ENCODE measurements around the gene PPA2. TPM values are rescaled to one million over a fixed set of nuclear protein-coding genes. Genes with fewer than 3 reads are reported as not detected.
A peak's percentile ranks its signal among the peaks of the same experiment; 100 is the strongest.

Gene PPA2
- total and polyA plus RNA-seq, 8 donors: 10.5 to 473 (median 85.4) TPM

DNA sequence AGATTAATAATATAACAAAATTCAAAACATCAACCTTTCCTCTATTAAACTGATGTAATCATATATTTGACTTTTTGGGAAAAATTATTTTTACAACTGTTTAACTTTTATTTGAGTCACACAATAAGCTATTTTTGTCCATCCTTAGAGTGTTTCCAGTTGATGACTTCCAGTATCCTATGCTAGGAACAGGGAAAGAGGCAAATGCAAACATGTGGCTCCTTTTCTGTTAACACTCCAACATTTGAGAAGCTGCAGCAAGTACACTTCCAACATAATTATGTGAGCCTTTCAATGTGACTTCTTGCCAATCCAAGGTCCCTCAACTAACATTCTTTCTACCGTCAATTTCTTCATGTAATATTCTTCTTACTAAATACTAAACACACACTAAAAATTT, 117.7 kb downstream of the PPA2 start:
- DNase-seq: no peak
- Histone ChIP-seq H3K27me3 (no peaks in the 10 kb centered on the region), H3K36me3 (peaks cover 0 to 15% (median 10%) of the 10 kb centered on the region in 4 donors), H3K4me1 (no peaks in the 10 kb centered on the region), H3K9me3 (no peaks in the 10 kb centered on the region), H3K4me3 (no peak overlapping the region), H3K27ac (no peak overlapping the region)
- TF ChIP-seq POLR2AphosphoS5 (IDR thresholded peaks at IDR 0.05) (no peak), POLR2A (IDR thresholded peaks at IDR 0.05) (no peak), EP300 (IDR thresholded peaks at IDR 0.05) (no peak)
- TF ChIP-seq, protein P1, sequence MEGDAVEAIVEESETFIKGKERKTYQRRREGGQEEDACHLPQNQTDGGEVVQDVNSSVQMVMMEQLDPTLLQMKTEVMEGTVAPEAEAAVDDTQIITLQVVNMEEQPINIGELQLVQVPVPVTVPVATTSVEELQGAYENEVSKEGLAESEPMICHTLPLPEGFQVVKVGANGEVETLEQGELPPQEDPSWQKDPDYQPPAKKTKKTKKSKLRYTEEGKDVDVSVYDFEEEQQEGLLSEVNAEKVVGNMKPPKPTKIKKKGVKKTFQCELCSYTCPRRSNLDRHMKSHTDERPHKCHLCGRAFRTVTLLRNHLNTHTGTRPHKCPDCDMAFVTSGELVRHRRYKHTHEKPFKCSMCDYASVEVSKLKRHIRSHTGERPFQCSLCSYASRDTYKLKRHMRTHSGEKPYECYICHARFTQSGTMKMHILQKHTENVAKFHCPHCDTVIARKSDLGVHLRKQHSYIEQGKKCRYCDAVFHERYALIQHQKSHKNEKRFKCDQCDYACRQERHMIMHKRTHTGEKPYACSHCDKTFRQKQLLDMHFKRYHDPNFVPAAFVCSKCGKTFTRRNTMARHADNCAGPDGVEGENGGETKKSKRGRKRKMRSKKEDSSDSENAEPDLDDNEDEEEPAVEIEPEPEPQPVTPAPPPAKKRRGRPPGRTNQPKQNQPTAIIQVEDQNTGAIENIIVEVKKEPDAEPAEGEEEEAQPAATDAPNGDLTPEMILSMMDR (IDR thresholded peaks at IDR 0.05): no peak
- intact Hi-C loops (cut with DNase I; ENCODE audit: low total_unique reads): no loop called here
- WGBS, 5 donors: 88 to 93% (median 90%) methylated on average over 1 of the region's 1 CpG

DNA sequence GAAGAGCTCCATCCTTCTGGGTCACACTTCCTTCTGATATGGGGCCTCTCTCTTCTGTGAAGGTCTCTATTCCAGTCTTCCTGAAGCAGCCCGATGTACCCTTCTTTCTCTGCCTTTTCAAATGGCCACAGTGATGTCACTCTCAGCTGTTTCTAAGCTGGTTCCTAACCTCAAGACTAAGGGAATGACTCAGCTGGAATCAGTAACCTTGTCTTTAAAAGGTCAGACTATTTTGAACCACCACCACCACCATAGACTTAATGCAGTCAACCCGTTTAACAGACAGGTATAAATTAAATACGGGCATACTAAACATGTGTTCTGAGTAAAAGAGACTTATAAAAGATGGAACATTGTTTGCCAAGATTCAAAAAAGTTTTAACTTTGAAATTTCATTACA, 121.0 kb downstream of the PPA2 start:
- Histone ChIP-seq H3K36me3 (no peaks in the 10 kb centered on the region), H3K27ac (no peak overlapping the region), H3K4me3 (no peak overlapping the region), H3K27me3 (no peaks in the 10 kb centered on the region), H3K9me3 (no peaks in the 10 kb centered on the region), H3K4me1 (no peaks in the 10 kb centered on the region)
- intact Hi-C loops (cut with DNase I; ENCODE audit: low total_unique reads): no loop called here
- TF ChIP-seq, protein P1 (IDR thresholded peaks at IDR 0.05): no peak
- TF ChIP-seq POLR2A (IDR thresholded peaks at IDR 0.05) (no peak), POLR2AphosphoS5 (IDR thresholded peaks at IDR 0.05) (no peak), EP300 (IDR thresholded peaks at IDR 0.05) (no peak)
- 67 to 75% (median 74%) methylated on average over 3 of the region's 3 CpGs for WGBS, 5 donors
- DNase-seq: no peak

DNA sequence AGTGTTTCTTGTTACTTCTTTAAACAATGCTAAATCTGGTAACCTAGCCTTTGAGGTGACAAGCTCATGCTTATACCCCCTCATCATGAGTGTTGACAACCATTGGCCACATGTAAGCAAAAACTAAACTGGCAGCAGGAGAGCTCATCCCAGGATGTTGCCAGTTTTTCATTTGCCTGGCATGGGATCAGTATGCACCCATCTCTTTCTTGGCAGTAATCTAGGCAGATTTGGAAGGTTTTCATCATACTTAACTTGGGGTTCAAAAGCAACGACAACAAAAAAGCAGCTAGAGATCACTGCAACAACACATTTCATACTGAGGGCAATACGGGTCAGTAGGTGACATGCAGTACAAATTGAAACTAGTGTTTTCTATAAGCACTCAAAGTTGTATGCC, 122.0 kb downstream of the PPA2 start:
- no peak overlapping the region for H3K4me3 ChIP-seq
- TF ChIP-seq EP300 (IDR thresholded peaks at IDR 0.05) (no peak), POLR2AphosphoS5 (IDR thresholded peaks at IDR 0.05) (no peak), POLR2A (IDR thresholded peaks at IDR 0.05) (no peak)
- TF ChIP-seq, protein P1 (IDR thresholded peaks at IDR 0.05): no peak
- no peaks in the 10 kb centered on the region for H3K27me3 ChIP-seq
- DNase-seq: no peak
- H3K9me3 ChIP-seq: no peaks in the 10 kb centered on the region
- H3K36me3 ChIP-seq: no peaks in the 10 kb centered on the region
- intact Hi-C loops (cut with DNase I; ENCODE audit: low total_unique reads): no loop called here
- 80 to 91% (median 83%) methylated on average over 2 of the region's 2 CpGs for WGBS, 5 donors
- H3K27ac ChIP-seq: no peak overlapping the region
- no peaks in the 10 kb centered on the region for H3K4me1 ChIP-seq

DNA sequence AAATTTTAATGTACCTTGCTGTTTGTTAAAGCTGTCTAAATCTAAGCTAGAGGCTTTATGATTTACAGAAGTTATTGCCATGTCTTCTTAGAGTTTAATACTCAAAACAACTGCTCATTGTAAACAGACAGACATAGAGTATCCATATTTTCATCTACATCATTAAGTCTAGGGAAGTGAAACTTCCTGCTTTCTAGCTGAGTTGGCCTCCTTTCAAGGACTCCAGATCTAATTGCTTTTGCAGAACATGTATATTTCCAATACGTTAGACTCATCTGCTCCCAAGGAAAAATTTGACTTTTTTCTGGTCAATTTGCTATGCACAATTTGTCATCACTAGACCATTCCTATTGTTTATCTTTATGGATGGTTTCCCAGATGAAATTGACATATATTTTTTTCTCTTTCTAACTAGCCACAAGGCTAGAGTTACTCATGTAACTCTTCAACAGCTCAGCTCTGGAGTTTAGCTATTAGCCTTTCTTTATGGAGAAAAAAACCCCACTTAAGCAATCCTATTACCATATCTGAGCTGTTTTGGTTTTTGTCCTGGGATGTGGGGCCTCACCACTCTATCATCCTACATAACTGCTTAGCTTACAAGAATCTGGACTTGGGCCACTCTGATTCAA, 122.9 kb downstream of the PPA2 start:
- peak in 1 of 2 donors; percentile 47 for DNase-seq
- H3K27ac ChIP-seq: no peak overlapping the region
- no peaks in the 10 kb centered on the region for H3K4me1 ChIP-seq
- intact Hi-C loops (cut with DNase I; ENCODE audit: low total_unique reads): no loop called here
- 68 to 81% (median 76%) methylated on average over 1 of the region's 1 CpG for WGBS, 5 donors
- no peaks in the 10 kb centered on the region for H3K36me3 ChIP-seq
- TF ChIP-seq POLR2A (IDR thresholded peaks at IDR 0.05) (no peak), POLR2AphosphoS5 (IDR thresholded peaks at IDR 0.05) (no peak), EP300 (IDR thresholded peaks at IDR 0.05) (no peak)
- TF ChIP-seq, protein P1 (IDR thresholded peaks at IDR 0.05): no peak
- H3K4me3 ChIP-seq: no peak overlapping the region
- no peaks in the 10 kb centered on the region for H3K27me3 ChIP-seq
- no peaks in the 10 kb centered on the region for H3K9me3 ChIP-seq
